Fibroblast of lung (primary cell): Measurements from ENCODE around the gene TTC9C. TPM values are rescaled to one million over a fixed set of nuclear protein-coding genes. Genes with fewer than 3 reads are reported as not detected.
A peak's percentile ranks its signal among the peaks of the same experiment; 100 is the strongest.

Source experiments
- DNase-seq, 2 donors: peaks; one replicate each; pipeline versions ENCODE4 v3.0.0 to v3.0.0-alpha.2; 2010; ENCODE audit warnings: low read depth in 2 of 2
- H2AFZ ChIP-seq: 2 replicates; pipeline ENCODE4 v1.5.1; 2012; ENCODE audit warnings: low read length, control low read depth, inconsistent platforms
- H3K27ac ChIP-seq: 2 replicates; pipeline ENCODE4 v1.5.1; 2011; ENCODE audit warnings: low read length, control low read depth; ENCODE audit not compliant: insufficient read depth
- H3K27me3 ChIP-seq: 2 replicates; pipeline ENCODE4 v1.5.1; 2011; ENCODE audit warnings: mild to moderate bottlenecking, low read length; ENCODE audit not compliant: control insufficient read depth, insufficient read depth
- H3K36me3 ChIP-seq: 2 replicates; pipeline ENCODE4 v1.5.1; 2011; ENCODE audit warnings: low read length; ENCODE audit not compliant: control insufficient read depth, insufficient read depth
- H3K4me1 ChIP-seq: 2 replicates; pipeline ENCODE4 v1.5.1; 2011; ENCODE audit warnings: low read length; ENCODE audit not compliant: control insufficient read depth, insufficient read depth; ENCODE audit errors: extremely low read depth
- H3K4me2 ChIP-seq: 2 replicates; pipeline ENCODE4 v1.5.1; 2011; ENCODE audit warnings: low read length, control low read depth; ENCODE audit not compliant: insufficient read depth; ENCODE audit errors: extremely low read depth
- H3K4me3 ChIP-seq, 4 experiments: fragments of 200-600 bp in 1 of 4; sonication (generic) in 1 of 4; replicated peaks in 1 of 4; 2 replicates each; pipeline ENCODE4 v1.5.1; 2011 to 2016; ENCODE audit warnings: low read length in 4 of 4, low read depth in 3 of 4, mild to moderate bottlenecking in 3 of 4, control low read depth in 2 of 4, inconsistent platforms in 1 of 4, mixed read lengths in 1 of 4; ENCODE audit not compliant: insufficient read depth in 1 of 4; ENCODE audit errors: control extremely low read depth in 1 of 4
- H3K79me2 ChIP-seq: 2 replicates; pipeline ENCODE4 v1.5.1; 2012; ENCODE audit warnings: mild to moderate bottlenecking, low read length, inconsistent platforms; ENCODE audit not compliant: control insufficient read depth, insufficient read depth
- H3K9ac ChIP-seq: 2 replicates; pipeline ENCODE4 v1.5.1; 2011; ENCODE audit warnings: mild to moderate bottlenecking, low read length, control low read depth; ENCODE audit not compliant: insufficient read depth
- H3K9me3 ChIP-seq: 2 replicates; pipeline ENCODE4 v1.5.1; 2012; ENCODE audit warnings: low read depth, low read length; ENCODE audit not compliant: control insufficient read depth, insufficient read depth
- H4K20me1 ChIP-seq: 2 replicates; pipeline ENCODE4 v1.5.1; 2011; ENCODE audit warnings: low read length; ENCODE audit not compliant: control insufficient read depth, insufficient read depth; ENCODE audit errors: extremely low read depth
- EZH2 ChIP-seq: IDR thresholded peaks from 2 replicates; pipeline ENCODE4 v1.5.1; 2012; ENCODE audit warnings: low read length, control low read depth, mild to moderate bottlenecking; ENCODE audit errors: missing control alignments
- polyA plus RNA-seq, 2 donors: library from polyadenylated mRNA; depleted of rRNA in 1 of 2; stranded (reverse) in 1 of 2; unstranded in 1 of 2; fragments of >200 nt; gene quantifications; 2 replicates each; pipeline ENCODE4 v1.2.1, GENCODE V29; 2011 to 2012; ENCODE audit warnings: missing spikeins in 1 of 2
- total RNA-seq: library from RNA; depleted of rRNA; stranded (reverse); fragments of >200 nt; gene quantifications from 2 replicates; pipeline ENCODE4 v1.2.1, GENCODE V29; 2014
- TF ChIP-seq, protein P1 (sequence below), 2 donors: IDR thresholded peaks in 1 of 2; conservative IDR thresholded peaks in 1 of 2; 1 replicate in 1 of 2; 2 replicates in 1 of 2; pipeline ENCODE4 v1.5.1; 2011 to 2012; ENCODE audit warnings: low read length in 2 of 2, control low read depth in 1 of 2, inconsistent platforms in 1 of 2, low read depth in 1 of 2, mild to moderate bottlenecking in 1 of 2

Gene TTC9C
- total and polyA plus RNA-seq, 2 donors (not counting 1 experiment from before 2014, with no cell fraction given) = 26.1 to 44.4 TPM

DNA sequence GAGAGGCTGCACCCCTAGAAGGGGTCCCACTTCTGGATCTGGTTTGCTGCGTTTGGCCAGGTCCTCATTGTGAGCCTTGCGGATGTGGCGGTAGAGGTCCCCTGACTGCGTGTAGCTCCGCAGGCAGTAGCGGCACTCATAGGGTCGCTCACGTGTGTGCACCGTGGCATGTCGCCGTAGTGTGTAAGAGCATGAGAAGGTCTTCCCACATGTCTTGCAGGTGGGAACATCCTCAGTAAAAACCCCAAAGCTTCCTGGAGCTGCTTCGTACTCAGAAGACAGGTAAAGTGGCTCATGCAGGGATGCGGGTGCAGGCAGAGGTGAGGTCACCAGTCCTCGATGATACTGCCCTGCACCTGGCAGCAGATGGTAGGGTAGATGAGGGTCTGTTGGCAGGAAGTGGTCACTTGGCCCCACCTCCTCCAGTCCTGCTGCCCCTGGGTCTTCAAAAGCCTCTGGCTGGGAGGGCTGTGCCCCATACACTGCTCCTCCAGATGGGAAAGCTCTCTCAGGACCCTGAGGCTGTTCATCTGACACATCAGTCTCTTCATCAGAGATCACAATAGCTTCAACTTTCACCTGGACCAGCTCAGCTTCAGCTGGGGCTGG is 24.0 kb downstream of the TTC9C start:
- no peak overlapping the region for H3K27ac ChIP-seq
- no peaks in the 10 kb centered on the region for H3K27me3 ChIP-seq
- no peaks in the 10 kb centered on the region for H4K20me1 ChIP-seq
- H3K9me3 ChIP-seq = no peaks in the 10 kb centered on the region
- H3K79me2 ChIP-seq = peaks cover 7% of the 10 kb centered on the region
- no peak for TF ChIP-seq EZH2
- TF ChIP-seq, protein P1, sequence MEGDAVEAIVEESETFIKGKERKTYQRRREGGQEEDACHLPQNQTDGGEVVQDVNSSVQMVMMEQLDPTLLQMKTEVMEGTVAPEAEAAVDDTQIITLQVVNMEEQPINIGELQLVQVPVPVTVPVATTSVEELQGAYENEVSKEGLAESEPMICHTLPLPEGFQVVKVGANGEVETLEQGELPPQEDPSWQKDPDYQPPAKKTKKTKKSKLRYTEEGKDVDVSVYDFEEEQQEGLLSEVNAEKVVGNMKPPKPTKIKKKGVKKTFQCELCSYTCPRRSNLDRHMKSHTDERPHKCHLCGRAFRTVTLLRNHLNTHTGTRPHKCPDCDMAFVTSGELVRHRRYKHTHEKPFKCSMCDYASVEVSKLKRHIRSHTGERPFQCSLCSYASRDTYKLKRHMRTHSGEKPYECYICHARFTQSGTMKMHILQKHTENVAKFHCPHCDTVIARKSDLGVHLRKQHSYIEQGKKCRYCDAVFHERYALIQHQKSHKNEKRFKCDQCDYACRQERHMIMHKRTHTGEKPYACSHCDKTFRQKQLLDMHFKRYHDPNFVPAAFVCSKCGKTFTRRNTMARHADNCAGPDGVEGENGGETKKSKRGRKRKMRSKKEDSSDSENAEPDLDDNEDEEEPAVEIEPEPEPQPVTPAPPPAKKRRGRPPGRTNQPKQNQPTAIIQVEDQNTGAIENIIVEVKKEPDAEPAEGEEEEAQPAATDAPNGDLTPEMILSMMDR (conservative IDR thresholded peaks at IDR 0.05 in 1 of 2, IDR thresholded peaks at IDR 0.05 in 1 of 2; ENCODE audit: low read depth in 1 of 2, low read length in 2 of 2) = no peak
- no peaks in the 10 kb centered on the region for H3K4me1 ChIP-seq
- no peak overlapping the region for H3K9ac ChIP-seq
- no peak for DNase-seq
- H3K4me3 ChIP-seq = no peak overlapping the region
- H3K36me3 ChIP-seq = peaks cover 5% of the 10 kb centered on the region
- H2AFZ ChIP-seq = no peak overlapping the region
- no peak overlapping the region for H3K4me2 ChIP-seq

DNA sequence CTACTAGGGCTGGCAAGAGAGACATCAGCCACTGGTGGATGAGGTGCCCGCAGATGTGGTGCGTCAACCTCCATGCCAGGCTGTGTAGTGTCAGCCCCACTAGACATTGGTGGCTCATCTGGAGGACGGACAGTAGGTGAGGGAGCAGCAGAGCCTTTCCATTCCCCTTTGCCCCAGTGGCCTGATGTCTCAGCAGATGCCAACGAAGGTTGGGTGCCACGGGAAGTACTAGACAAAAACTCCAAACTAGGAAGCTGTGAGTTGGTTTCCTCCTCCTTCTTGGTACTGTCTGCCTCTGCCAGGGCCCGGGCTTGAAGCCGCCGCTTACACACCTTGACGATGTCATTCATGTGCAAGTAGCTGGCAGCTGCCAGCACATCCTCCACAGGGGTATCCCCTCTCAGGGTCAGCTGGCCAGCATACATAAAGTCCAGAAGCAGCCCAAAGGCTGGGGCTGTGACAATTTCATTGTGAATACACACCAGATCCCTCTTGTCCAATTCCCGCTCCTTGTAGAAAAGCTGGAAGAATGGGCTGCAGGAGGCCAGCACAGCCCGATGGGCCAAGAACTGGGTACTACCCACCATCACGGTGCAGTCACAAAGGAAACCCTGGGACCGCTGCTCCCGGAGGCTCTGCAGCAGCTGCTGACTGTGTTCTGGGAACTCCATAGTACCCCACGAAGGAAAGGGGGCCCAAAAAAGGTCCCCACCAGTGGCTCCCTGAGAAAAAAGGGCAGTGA is 24.9 kb downstream of the TTC9C start:
- no peaks in the 10 kb centered on the region for H3K9me3 ChIP-seq

More for the DNA sequence above, 24.9 kb downstream of the TTC9C start:
- H3K4me3 ChIP-seq = peak overlapping the region; percentile 83 to 100 (median 94)
- peaks cover 7% of the 10 kb centered on the region for H3K79me2 ChIP-seq
- TF ChIP-seq EZH2 = no peak
- TF ChIP-seq, protein P1 (conservative IDR thresholded peaks at IDR 0.05 in 1 of 2, IDR thresholded peaks at IDR 0.05 in 1 of 2; ENCODE audit: low read depth in 1 of 2, low read length in 2 of 2) = no peak
- no peak for DNase-seq
- H3K9ac ChIP-seq = no peak overlapping the region
- H3K36me3 ChIP-seq = peaks cover 5% of the 10 kb centered on the region
- H3K27ac ChIP-seq = peak overlapping the region; percentile 91
- peak overlapping the region; percentile 51 for H3K4me2 ChIP-seq
- H4K20me1 ChIP-seq = no peaks in the 10 kb centered on the region
- peak overlapping the region; percentile 27 for H2AFZ ChIP-seq
- H3K27me3 ChIP-seq = no peaks in the 10 kb centered on the region
- H3K4me1 ChIP-seq = no peaks in the 10 kb centered on the region
